ENCODE data around the gene CHORDC1. TPM values are rescaled to one million over a fixed set of nuclear protein-coding genes. Genes with fewer than 3 reads are reported as not detected.
A peak's percentile ranks its signal among the peaks of the same experiment; 100 is the strongest.

The CHORDC1 gene
- total and polyA plus RNA-seq, 10 of the 15 experiments (the other 5 are each of a cell fraction or from before 2014, with no cell fraction given), result 32.6 to 108 (median 54.3) TPM

GRCh38 chr11:90219438-90219837 lies 3.4 kb downstream of the CHORDC1 start:
- RAD21 ChIA-PET (ENCODE audit: unreplicated experiment), result interaction anchor here (2.8 kb wide), 1 partner anchor 15 kb away, joined by 9 read pairs; no protein-coding TSS in a partner anchor
- H3K4me3 ChIP-seq, result peak overlapping the region; percentile 87
- 0 out of 2 replicates have a peak, but pooled peaks cover 4% of the 10 kb centered on the region for H3K4me1 ChIP-seq (ENCODE audit: control insufficient read depth, insufficient read depth, low read length)
- TF ChIP-seq ZBED1 (IDR thresholded peaks at IDR 0.05; ENCODE audit: borderline replicate concordance) (no peak), KAT2A (conservative IDR thresholded peaks at IDR 0.05; ENCODE audit: control insufficient read depth, low read depth, low read length) (no peak), SREBF1 (IDR thresholded peaks at IDR 0.05; ENCODE audit: low read length) (no peak), TCF3 (IDR thresholded peaks at IDR 0.05; ENCODE audit: borderline replicate concordance, insufficient read depth, low read depth, low read length) (no peak), PAX8 (IDR thresholded peaks at IDR 0.05) (no peak), SMC3 (IDR thresholded peaks at IDR 0.05; ENCODE audit: borderline replicate concordance, low read length) (no peak), SMAD5 (IDR thresholded peaks at IDR 0.05; ENCODE audit: low read depth) (no peak), NKRF (conservative IDR thresholded peaks at IDR 0.05) (no peak), ZNF592 (IDR thresholded peaks at IDR 0.05) (no peak), PML (IDR thresholded peaks at IDR 0.05; ENCODE audit: low read length) (no peak), USF2 (IDR thresholded peaks at IDR 0.05; ENCODE audit: borderline replicate concordance, low read depth, low read length) (no peak), SUPT20H (IDR thresholded peaks at IDR 0.05; ENCODE audit: borderline replicate concordance, control insufficient read depth, low read depth, low read length) (no peak), MEF2B (IDR thresholded peaks at IDR 0.05; ENCODE audit: partially characterized antibody, poor library complexity, severe bottlenecking) (no peak), ESRRA (IDR thresholded peaks at IDR 0.05; ENCODE audit: low read length) (no peak), TAF1 (IDR thresholded peaks at IDR 0.05; ENCODE audit: borderline replicate concordance, low read depth, low read length) (no peak)

More at GRCh38 chr11:90219438-90219837, 3.4 kb downstream of the CHORDC1 start:
- in situ Hi-C loops (cut with MboI), result no loop called here
- SMC1A ChIA-PET (ENCODE audit: uncharacterized antibody, unreplicated experiment), result interaction anchor here (1.2 kb wide), 1 partner anchor 13 kb away, joined by 3 read pairs; no protein-coding TSS in a partner anchor
- H2AFZ ChIP-seq (ENCODE audit: control insufficient read depth, low read depth, low read length), result no peak overlapping the region
- no peaks in the 10 kb centered on the region for H3K36me3 ChIP-seq (ENCODE audit: control insufficient read depth in 2 of 2, insufficient read depth in 2 of 2, low read length in 1 of 2)
- H3K4me2 ChIP-seq (ENCODE audit: control insufficient read depth, insufficient read depth), result peak overlapping the region; percentile 23
- H3K9ac ChIP-seq (ENCODE audit: control insufficient read depth, insufficient read depth, low read length), result no peak overlapping the region
- peaks cover 81% of the 10 kb centered on the region for H3K79me2 ChIP-seq (ENCODE audit: control insufficient read depth, insufficient read depth, low read length)
- peak overlapping the region; percentile 9; the same call in 1 of the 2 replicates for H3K27ac ChIP-seq (ENCODE audit: control insufficient read depth, insufficient read depth)
- no peak for ATAC-seq
- POLR2A ChIA-PET, result no interaction called here
- H3K27me3 ChIP-seq (replicated peaks in 1 of 2; ENCODE audit: control insufficient read depth in 2 of 2, insufficient read depth in 2 of 2, low read length in 1 of 2), result no peaks in the 10 kb centered on the region
- no peak for DNase-seq (ENCODE audit: low read depth, low spot score)
- WGBS (ENCODE audit: insufficient coverage, insufficient replicate concordance, low lambda C conversion rate, missing lambda C conversion rate), result 80% methylated on average over 6 of the region's 6 CpGs
- CTCF ChIA-PET, result interaction anchor here (7.7 kb wide), 1 partner anchor 15 kb away, joined by 67 read pairs; no protein-coding TSS in a partner anchor
- H4K20me1 ChIP-seq (ENCODE audit: control insufficient read depth, insufficient read depth), result peaks cover 4% of the 10 kb centered on the region; the same call in 1 of the 2 replicates
- no peaks in the 10 kb centered on the region for H3K9me3 ChIP-seq (replicated peaks; ENCODE audit: control insufficient read depth, insufficient read depth, low read length)
- intact Hi-C loops (cut with micrococcal nuclease; ENCODE audit: unreplicated experiment), result no loop called here
- FAIRE-seq, result no peak
- BruUV-seq (replicated peaks), result no TSS peak

Measured in GM12878 (cell line).